GM23338 (cell line): Measurements from ENCODE around the gene SRSF7. TPM values are rescaled to one million over a fixed set of nuclear protein-coding genes. Genes with fewer than 3 reads are reported as not detected.
A peak's percentile ranks its signal among the peaks of the same experiment; 100 is the strongest.

Experiments used
- ATAC-seq: fragments of 200-7000 bp; cut with Tn5 transposase; 3 replicates; pipeline ENCODE4 v1.9.1; 2020
- DNase-seq: peaks from one replicate; pipeline ENCODE4 v3.0.0-alpha.2; 2015; ENCODE audit warnings: low spot score
- H2AFZ ChIP-seq: fragments of 200-600 bp; sonication (generic); 2 replicates; pipeline ENCODE4 v1.8.0; 2016; ENCODE audit warnings: antibody characterized with exemption, mild to moderate bottlenecking, moderate library complexity
- H3F3A ChIP-seq: fragments of 200-600 bp; sonication (generic); replicated peaks from 2 replicates; pipeline ENCODE4 v1.8.0; 2017; ENCODE audit warnings: antibody characterized with exemption, mixed run types, low read depth
- H3K27ac ChIP-seq: fragments of 200-600 bp; sonication (generic); 2 replicates; pipeline ENCODE4 v1.6.1; 2016; ENCODE audit warnings: low read depth
- H3K27me3 ChIP-seq: fragments of 200-600 bp; sonication (generic); 2 replicates; pipeline ENCODE4 v1.8.0; 2016; ENCODE audit warnings: mild to moderate bottlenecking, mixed run types, moderate library complexity; ENCODE audit not compliant: insufficient read depth
- H3K36me3 ChIP-seq: fragments of 200-600 bp; sonication (generic); 2 replicates; pipeline ENCODE4 v1.8.0; 2016; ENCODE audit warnings: mild to moderate bottlenecking; ENCODE audit not compliant: insufficient read depth
- H3K4me1 ChIP-seq: fragments of 200-600 bp; sonication (generic); 2 replicates; pipeline ENCODE4 v1.8.0; 2016; ENCODE audit warnings: mild to moderate bottlenecking, moderate library complexity; ENCODE audit not compliant: insufficient read depth
- H3K4me2 ChIP-seq: fragments of 200-600 bp; sonication (generic); 2 replicates; pipeline ENCODE4 v1.7.1; 2017; ENCODE audit warnings: mixed run types
- H3K4me3 ChIP-seq: fragments of 200-600 bp; sonication (generic); 2 replicates; pipeline ENCODE4 v1.6.1; 2016; ENCODE audit warnings: mixed run types
- H3K79me2 ChIP-seq: fragments of 200-600 bp; sonication (generic); replicated peaks from 2 replicates; pipeline ENCODE4 v1.8.0; 2017; ENCODE audit warnings: mild to moderate bottlenecking; ENCODE audit not compliant: insufficient read depth
- H3K9me2 ChIP-seq: fragments of 200-600 bp; sonication (generic); 2 replicates; pipeline ENCODE4 v1.8.0; 2017; ENCODE audit not compliant: insufficient read depth
- H4K20me1 ChIP-seq: fragments of 200-600 bp; sonication (generic); replicated peaks from 2 replicates; pipeline ENCODE4 v1.8.0; 2017; ENCODE audit warnings: mild to moderate bottlenecking; ENCODE audit not compliant: insufficient read depth
- H3K27ac Mint-ChIP-seq: 2 replicates; pipeline ENCODE4 v1.8.0; 2020; ENCODE audit warnings: inconsistent platforms, mild to moderate bottlenecking, moderate library complexity, mixed read lengths
- H3K27me3 Mint-ChIP-seq: 3 replicates; pipeline ENCODE4 v1.8.0; 2022; ENCODE audit warnings: low read depth, mild to moderate bottlenecking, moderate library complexity, mixed read lengths, inconsistent platforms; ENCODE audit not compliant: insufficient read depth, poor library complexity
- H3K36me3 Mint-ChIP-seq: 3 replicates; pipeline ENCODE4 v1.8.0; 2021; ENCODE audit warnings: low read depth, mild to moderate bottlenecking, inconsistent platforms, moderate library complexity, mixed read lengths
- H3K4me1 Mint-ChIP-seq: 3 replicates; pipeline ENCODE4 v1.8.0; 2020; ENCODE audit warnings: mild to moderate bottlenecking, inconsistent platforms, mixed read lengths
- H3K4me3 Mint-ChIP-seq: 3 replicates; pipeline ENCODE4 v1.8.0; 2021; ENCODE audit warnings: moderate library complexity, mild to moderate bottlenecking, inconsistent platforms, mixed read lengths
- H3K9me3 Mint-ChIP-seq: 3 replicates; pipeline ENCODE4 v1.8.0; 2020; ENCODE audit warnings: moderate library complexity, mild to moderate bottlenecking, inconsistent platforms, mixed read lengths
- CREB1 ChIP-seq: fragments of 250-450 bp; sonication (Bioruptor Pico); IDR thresholded peaks from 2 replicates; pipeline ENCODE4 v1.5.0; 2020; ENCODE audit warnings: low read depth, mild to moderate bottlenecking, moderate library complexity
- CTCF ChIP-seq, 2 experiments: fragments of 200-600 bp in 1 of 2; sonication (generic) in 1 of 2; conservative IDR thresholded peaks; 2 replicates each; pipeline versions ENCODE4 v1.5.1 to v1.6.1; 2016 to 2017; ENCODE audit warnings: antibody characterized with exemption in 2 of 2, low read depth in 2 of 2, mild to moderate bottlenecking in 2 of 2, moderate library complexity in 1 of 2
- ETS1 ChIP-seq: IDR thresholded peaks from 2 replicates; pipeline ENCODE4 v1.6.1; 2016; ENCODE audit warnings: antibody characterized with exemption
- EZH2 ChIP-seq: fragments of 200-600 bp; sonication (generic); IDR thresholded peaks from one replicate; pipeline ENCODE4 v1.8.0; 2017; ENCODE audit warnings: antibody characterized with exemption, mild to moderate bottlenecking, low read depth; ENCODE audit not compliant: unreplicated experiment
- EZH2phosphoT487 ChIP-seq: fragments of 200-600 bp; sonication (generic); IDR thresholded peaks from one replicate; pipeline ENCODE4 v1.8.1; 2018; ENCODE audit warnings: antibody characterized with exemption; ENCODE audit not compliant: unreplicated experiment
- JUNB ChIP-seq: IDR thresholded peaks from one replicate; pipeline ENCODE4 v1.6.1; 2016; ENCODE audit warnings: antibody characterized with exemption; ENCODE audit not compliant: unreplicated experiment
- NANOG ChIP-seq: IDR thresholded peaks from 2 replicates; pipeline ENCODE4 v1.6.1; 2016; ENCODE audit warnings: antibody characterized with exemption, borderline replicate concordance
- POLR2AphosphoS5 ChIP-seq: IDR thresholded peaks from 2 replicates; pipeline ENCODE4 v1.6.1; 2016; ENCODE audit warnings: antibody characterized with exemption, low read depth
- REST ChIP-seq: IDR thresholded peaks from one replicate; pipeline ENCODE4 v1.6.1; 2018; ENCODE audit warnings: antibody characterized with exemption; ENCODE audit not compliant: unreplicated experiment
- STAT1 ChIP-seq: IDR thresholded peaks from one replicate; pipeline ENCODE4 v1.6.1; 2016; ENCODE audit warnings: antibody characterized with exemption; ENCODE audit not compliant: unreplicated experiment
- ZNF114 ChIP-seq: fragments of 250-450 bp; sonication (Bioruptor Pico); IDR thresholded peaks from 2 replicates; pipeline ENCODE4 v1.5.0; 2020; ENCODE audit warnings: mild to moderate bottlenecking, moderate library complexity
- ZNF331 ChIP-seq: fragments of 250-450 bp; sonication (Bioruptor Pico); IDR thresholded peaks from 2 replicates; pipeline ENCODE4 v1.5.0; 2020; ENCODE audit warnings: low read depth, mild to moderate bottlenecking, moderate library complexity
- ZNF462 ChIP-seq: fragments of 250-450 bp; sonication (Bioruptor Pico); IDR thresholded peaks from 2 replicates; pipeline ENCODE4 v1.5.0; 2020; ENCODE audit warnings: mild to moderate bottlenecking, moderate library complexity
- long read RNA-seq: library from polyadenylated mRNA; unstranded; transcript quantifications from one replicate; pipeline ENCODE4 v2.0.0, GENCODE V29; 2020; ENCODE audit not compliant: unreplicated experiment
- polyA plus RNA-seq: library from polyadenylated mRNA; unstranded; fragments of >200 nt; fragmentation: Nextera tagmentation; extraction: Ambion mirVana; gene quantifications from 2 replicates; pipeline ENCODE4 v1.2.1, GENCODE V29; 2016
- total RNA-seq: library from RNA; depleted of rRNA; stranded (reverse); fragments of >200 nt; shearing (Covaris generic); gene quantifications from 2 replicates; pipeline ENCODE4 v1.2.3, GENCODE V29; 2014; rRNA removed

The SRSF7 gene
- total RNA-seq, result 251 and 274 TPM in 2 replicates
- polyA plus RNA-seq, result 534 and 572 TPM in 2 replicates
- long read RNA-seq, transcript SRSF7-201 (8 exons, 2,489 nt), result major isoform, 155 of 218 reads
- long read RNA-seq, transcript SRSF7-204 (9 exons, 2,857 nt), result minor isoform, 5 of 218 reads
- long read RNA-seq, transcript SRSF7-209 (7 exons, 2,453 nt), result minor isoform, 15 of 218 reads
- long read RNA-seq, transcript SRSF7-202 (8 exons, 1,050 nt), result minor isoform, 13 of 218 reads
- long read RNA-seq, partial matches to known transcripts, result 8 of 218 reads
- long read RNA-seq, other reads (novel, unspliced or antisense), result 15 of 218 reads

- H3K27ac Mint-ChIP-seq, result peak within 1 kb of the TSS; percentile 100
- H3K4me2 ChIP-seq, result peak within 1 kb of the TSS; percentile 98
- H3K4me1 Mint-ChIP-seq, result peaks cover 39% of the 10 kb centered on the region
- peaks cover 6% of the 10 kb centered on the region; the same call in 2 of the 3 replicates for H3K9me3 Mint-ChIP-seq
- H3K4me3 Mint-ChIP-seq, result peak within 1 kb of the TSS; percentile 98
- peaks cover 40% of the 10 kb centered on the region for H3K36me3 ChIP-seq
- peak within 1 kb of the TSS; percentile 99 for H3K4me3 ChIP-seq
- TF ChIP-seq EZH2 (no peak), EZH2phosphoT487 (no peak), ZNF462 (no peak), CREB1 (CRISPR knock-in tag) (peak; percentile 83), CTCF (conservative IDR thresholded peaks at IDR 0.05; ENCODE audit: low read depth in 2 of 2) (no peak), STAT1 (no peak), NANOG (no peak), POLR2AphosphoS5 (peak; percentile 100), ETS1 (peak; percentile 84), REST (peak; percentile 39), ZNF331 (CRISPR knock-in tag) (no peak), ZNF114 (CRISPR knock-in tag) (peak; percentile 96; the same call in 1 of the 2 replicates), JUNB (no peak)
- peak; percentile 90 for ATAC-seq
- H3K79me2 ChIP-seq, result peaks cover 51% of the 10 kb centered on the region
- peaks cover 34% of the 10 kb centered on the region for H4K20me1 ChIP-seq
- H3K27me3 Mint-ChIP-seq, result peaks cover 25% of the 10 kb centered on the region
- H3F3A ChIP-seq, result peaks cover 44% of the 10 kb centered on the region
- H3K4me1 ChIP-seq, result peaks cover 12% of the 10 kb centered on the region
- H3K27ac ChIP-seq, result peak within 1 kb of the TSS; percentile 98
- peaks cover 52% of the 10 kb centered on the region for H3K36me3 Mint-ChIP-seq
- H2AFZ ChIP-seq, result peak within 1 kb of the TSS; percentile 85
- H3K27me3 ChIP-seq, result no peaks in the 10 kb centered on the region
- no peaks in the 10 kb centered on the region for H3K9me2 ChIP-seq
- DNase-seq, result peak; percentile 100
These were observed at the start of gene SRSF7 for GRCh38 chr2:38750891-38751595. TSS of gene SRSF7 (minus strand) at chr2:38751361. CDS start at chr2:38751256, 105 bp downstream.
